C4-2B (cell line): ENCODE results near the gene SYNGR4.

Source experiments
- ZFX ChIP-seq: fragments of 450-650 bp; IDR thresholded peaks from 2 replicates; pipeline ENCODE4 v1.6.1; 2017
- TF ChIP-seq, protein P1 (sequence below): fragments of 450-650 bp; conservative IDR thresholded peaks from 2 replicates; pipeline ENCODE4 v1.5.1; 2017; ENCODE audit warnings: mild to moderate bottlenecking

GRCh38 chr19:48318286-48318987 lies 45.7 kb upstream of the SYNGR4 start:
- TF ChIP-seq, protein P1, sequence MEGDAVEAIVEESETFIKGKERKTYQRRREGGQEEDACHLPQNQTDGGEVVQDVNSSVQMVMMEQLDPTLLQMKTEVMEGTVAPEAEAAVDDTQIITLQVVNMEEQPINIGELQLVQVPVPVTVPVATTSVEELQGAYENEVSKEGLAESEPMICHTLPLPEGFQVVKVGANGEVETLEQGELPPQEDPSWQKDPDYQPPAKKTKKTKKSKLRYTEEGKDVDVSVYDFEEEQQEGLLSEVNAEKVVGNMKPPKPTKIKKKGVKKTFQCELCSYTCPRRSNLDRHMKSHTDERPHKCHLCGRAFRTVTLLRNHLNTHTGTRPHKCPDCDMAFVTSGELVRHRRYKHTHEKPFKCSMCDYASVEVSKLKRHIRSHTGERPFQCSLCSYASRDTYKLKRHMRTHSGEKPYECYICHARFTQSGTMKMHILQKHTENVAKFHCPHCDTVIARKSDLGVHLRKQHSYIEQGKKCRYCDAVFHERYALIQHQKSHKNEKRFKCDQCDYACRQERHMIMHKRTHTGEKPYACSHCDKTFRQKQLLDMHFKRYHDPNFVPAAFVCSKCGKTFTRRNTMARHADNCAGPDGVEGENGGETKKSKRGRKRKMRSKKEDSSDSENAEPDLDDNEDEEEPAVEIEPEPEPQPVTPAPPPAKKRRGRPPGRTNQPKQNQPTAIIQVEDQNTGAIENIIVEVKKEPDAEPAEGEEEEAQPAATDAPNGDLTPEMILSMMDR: no peak
- TF ChIP-seq ZFX: no peak
